WI38 (cell line): ENCODE measurements around the gene ZHX3.

ENCODE experiments used
- H3K4me3 ChIP-seq: 2 replicates; pipeline ENCODE4 v1.5.1; 2011; ENCODE audit warnings: low read depth, mild to moderate bottlenecking, control low read depth, low read length
- TF ChIP-seq, protein P1 (sequence below): IDR thresholded peaks from 2 replicates; pipeline ENCODE4 v1.5.1; 2012; ENCODE audit warnings: low read depth, mild to moderate bottlenecking, control low read depth, low read length

The ZHX3 gene

DNA sequence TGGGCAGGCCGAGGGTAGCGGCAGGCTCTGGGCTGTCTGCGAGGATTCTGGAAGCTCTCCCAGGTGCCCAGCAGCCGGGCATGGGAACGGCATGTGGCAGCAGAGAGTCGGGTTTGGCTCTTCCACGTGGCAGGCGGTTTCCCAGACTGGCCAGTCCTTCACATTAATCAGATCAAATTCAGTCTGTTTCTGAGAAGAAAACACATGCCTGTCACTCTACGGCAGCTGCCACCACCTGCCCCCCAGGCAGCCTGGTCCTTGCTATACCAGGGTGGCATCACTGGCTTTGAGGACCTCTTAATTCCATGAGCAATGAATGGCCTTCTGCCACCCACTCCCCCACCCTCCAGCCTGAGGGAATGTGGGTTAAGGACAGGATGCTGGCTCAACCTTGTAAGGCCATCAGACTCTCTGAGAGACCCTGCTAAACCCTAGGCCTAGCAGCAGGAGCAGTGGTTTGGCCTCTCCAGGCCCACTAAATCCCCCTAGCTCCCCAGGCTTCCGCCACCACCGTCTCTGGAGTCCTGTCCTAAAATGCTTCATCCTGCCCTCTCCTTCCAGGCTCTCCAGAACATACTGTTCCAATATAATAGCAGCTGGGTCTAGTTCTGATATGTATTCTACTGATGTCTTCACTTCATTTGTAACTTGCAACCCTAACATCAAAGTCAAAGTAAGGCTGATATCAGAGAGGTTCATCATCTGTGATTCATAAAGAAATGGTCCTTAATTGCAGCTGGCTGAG, 132.3 kb downstream of the ZHX3 start:
- TF ChIP-seq, protein P1, sequence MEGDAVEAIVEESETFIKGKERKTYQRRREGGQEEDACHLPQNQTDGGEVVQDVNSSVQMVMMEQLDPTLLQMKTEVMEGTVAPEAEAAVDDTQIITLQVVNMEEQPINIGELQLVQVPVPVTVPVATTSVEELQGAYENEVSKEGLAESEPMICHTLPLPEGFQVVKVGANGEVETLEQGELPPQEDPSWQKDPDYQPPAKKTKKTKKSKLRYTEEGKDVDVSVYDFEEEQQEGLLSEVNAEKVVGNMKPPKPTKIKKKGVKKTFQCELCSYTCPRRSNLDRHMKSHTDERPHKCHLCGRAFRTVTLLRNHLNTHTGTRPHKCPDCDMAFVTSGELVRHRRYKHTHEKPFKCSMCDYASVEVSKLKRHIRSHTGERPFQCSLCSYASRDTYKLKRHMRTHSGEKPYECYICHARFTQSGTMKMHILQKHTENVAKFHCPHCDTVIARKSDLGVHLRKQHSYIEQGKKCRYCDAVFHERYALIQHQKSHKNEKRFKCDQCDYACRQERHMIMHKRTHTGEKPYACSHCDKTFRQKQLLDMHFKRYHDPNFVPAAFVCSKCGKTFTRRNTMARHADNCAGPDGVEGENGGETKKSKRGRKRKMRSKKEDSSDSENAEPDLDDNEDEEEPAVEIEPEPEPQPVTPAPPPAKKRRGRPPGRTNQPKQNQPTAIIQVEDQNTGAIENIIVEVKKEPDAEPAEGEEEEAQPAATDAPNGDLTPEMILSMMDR: no peak
- no peak overlapping the region for H3K4me3 ChIP-seq

DNA sequence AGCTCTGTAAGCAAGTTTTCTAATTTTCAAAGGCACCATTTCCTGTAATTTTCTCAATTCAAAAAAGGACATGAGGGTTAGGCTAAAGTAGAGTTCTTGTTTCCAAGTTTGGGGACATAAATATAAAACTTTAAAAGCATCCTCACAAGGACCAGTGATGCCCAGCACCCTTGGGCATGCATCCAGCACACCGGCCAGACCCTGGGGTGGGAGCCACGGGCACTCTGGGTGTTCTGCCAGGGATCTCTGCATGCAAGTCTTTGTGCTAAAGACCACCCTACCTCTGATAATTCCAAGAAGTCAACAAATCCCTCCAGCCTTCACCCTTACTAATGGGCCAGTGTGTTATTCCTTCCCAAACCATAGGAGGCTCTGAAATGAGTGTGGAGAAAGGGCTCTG, 133.7 kb downstream of the ZHX3 start:
- TF ChIP-seq, protein P1: no peak
- no peak overlapping the region for H3K4me3 ChIP-seq

DNA sequence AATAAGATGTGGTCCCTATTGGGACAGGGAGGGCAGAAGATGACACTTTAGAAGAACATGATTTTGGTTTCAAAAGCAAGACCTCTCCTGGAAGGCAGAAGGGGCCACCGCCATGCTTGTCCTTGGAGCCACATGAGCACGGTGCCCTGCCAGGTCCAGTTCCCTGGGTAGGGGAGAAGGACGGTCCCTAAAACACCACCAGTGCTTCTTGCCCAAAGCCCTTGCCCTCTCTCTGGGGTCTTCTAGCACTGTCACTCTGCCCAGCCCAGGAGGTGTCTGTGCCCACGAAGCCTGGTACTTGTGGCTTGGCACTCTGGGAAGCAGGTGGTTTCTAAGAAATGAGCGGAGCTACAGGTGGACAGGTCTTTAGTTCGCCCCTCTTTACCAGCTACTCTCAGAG, 134.1 kb downstream of the ZHX3 start:
- TF ChIP-seq, protein P1: no peak

GRCh38 chr20:41182296-41183212, 135.0 kb downstream of the ZHX3 start:
- TF ChIP-seq, protein P1: no peak
- no peak overlapping the region for H3K4me3 ChIP-seq

More for the DNA sequence above, 134.1 kb downstream of the ZHX3 start:
- no peak overlapping the region for H3K4me3 ChIP-seq

DNA sequence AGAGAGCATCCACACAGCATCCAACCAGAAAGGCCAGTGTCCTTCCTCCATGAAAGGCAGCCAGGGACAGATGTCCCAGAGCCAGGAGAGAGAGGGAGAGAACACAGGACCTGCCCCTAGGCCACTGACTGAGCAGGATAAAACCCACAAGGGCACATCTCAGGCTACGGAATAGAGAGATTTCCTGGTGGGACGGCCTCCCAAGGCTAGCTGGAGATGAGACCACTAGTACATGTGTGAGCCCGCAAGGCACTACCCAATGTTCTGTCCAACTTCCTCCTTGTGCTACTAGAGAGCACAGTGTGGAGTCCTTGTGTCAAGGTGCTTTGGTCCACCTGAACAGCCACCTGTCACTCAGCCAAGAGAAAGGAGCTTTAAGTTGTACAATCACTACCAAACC, 136.0 kb downstream of the ZHX3 start:
- no peak overlapping the region for H3K4me3 ChIP-seq
- TF ChIP-seq, protein P1: no peak

GRCh38 chr20:41180599-41181333, 136.8 kb downstream of the ZHX3 start:
- TF ChIP-seq, protein P1: no peak
- no peak overlapping the region for H3K4me3 ChIP-seq
